D721Med (cell line): ENCODE measurements around the gene TTC12.

ENCODE experiments used
- DNase-seq: peaks from one replicate; pipeline ENCODE4 v3.0.0; 2011; ENCODE audit warnings: low spot score; ENCODE audit not compliant: insufficient read length
- FAIRE-seq: peaks from 2 replicates; lab custom pipeline; 2011; peaks lifted over from hg19 to GRCh38; lab: Jason Lieb, UNC
- TF ChIP-seq, protein P1 (sequence below): IDR thresholded peaks from 2 replicates; pipeline ENCODE4 v1.5.1; 2012; ENCODE audit warnings: mild to moderate bottlenecking, control low read depth; ENCODE audit not compliant: insufficient read depth; ENCODE audit errors: missing control alignments

TTC12 gene

DNA sequence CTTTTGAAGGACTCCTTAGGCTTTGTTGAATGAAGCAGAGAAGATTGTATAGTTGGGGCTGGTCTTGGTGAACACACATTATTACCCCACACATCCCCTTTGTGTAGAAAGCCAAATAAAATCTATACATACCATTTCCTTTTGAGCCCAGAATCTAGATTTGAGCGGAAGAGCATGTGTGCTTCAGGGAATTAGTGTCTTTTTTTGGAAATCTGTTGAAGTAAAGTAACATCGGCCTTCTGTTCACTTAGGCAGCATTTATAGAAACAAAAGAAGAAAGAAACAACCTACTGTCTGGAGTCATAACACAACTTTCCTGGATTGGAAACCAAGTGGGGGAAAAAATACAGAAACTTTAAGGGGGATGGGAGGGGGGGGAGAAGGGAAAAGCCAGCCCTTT lies 37.9 kb upstream of the TTC12 start:
- TF ChIP-seq, protein P1, sequence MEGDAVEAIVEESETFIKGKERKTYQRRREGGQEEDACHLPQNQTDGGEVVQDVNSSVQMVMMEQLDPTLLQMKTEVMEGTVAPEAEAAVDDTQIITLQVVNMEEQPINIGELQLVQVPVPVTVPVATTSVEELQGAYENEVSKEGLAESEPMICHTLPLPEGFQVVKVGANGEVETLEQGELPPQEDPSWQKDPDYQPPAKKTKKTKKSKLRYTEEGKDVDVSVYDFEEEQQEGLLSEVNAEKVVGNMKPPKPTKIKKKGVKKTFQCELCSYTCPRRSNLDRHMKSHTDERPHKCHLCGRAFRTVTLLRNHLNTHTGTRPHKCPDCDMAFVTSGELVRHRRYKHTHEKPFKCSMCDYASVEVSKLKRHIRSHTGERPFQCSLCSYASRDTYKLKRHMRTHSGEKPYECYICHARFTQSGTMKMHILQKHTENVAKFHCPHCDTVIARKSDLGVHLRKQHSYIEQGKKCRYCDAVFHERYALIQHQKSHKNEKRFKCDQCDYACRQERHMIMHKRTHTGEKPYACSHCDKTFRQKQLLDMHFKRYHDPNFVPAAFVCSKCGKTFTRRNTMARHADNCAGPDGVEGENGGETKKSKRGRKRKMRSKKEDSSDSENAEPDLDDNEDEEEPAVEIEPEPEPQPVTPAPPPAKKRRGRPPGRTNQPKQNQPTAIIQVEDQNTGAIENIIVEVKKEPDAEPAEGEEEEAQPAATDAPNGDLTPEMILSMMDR = no peak
- DNase-seq (no peak), FAIRE-seq (no peak)

DNA sequence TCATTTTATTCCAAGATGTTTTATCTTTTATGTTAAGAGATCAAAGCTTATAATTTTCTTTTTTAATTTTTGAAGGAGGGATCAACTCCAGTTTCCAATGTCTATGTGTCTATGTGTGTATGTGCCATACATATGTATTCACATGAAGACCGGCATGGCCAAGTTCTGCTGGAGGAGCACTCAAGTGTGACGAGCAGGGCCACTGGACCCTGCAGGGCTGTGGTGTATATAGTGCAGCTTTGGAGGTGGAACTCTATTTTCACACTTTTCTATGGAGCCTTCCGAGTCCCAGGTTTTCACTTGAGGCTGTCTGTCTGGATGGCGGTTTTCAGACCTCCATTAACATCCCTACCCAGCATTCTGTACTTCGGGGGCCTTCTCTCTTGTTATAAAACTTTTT lies 36.5 kb upstream of the TTC12 start:
- TF ChIP-seq, protein P1 = no peak
- FAIRE-seq (no peak), DNase-seq (no peak)

DNA sequence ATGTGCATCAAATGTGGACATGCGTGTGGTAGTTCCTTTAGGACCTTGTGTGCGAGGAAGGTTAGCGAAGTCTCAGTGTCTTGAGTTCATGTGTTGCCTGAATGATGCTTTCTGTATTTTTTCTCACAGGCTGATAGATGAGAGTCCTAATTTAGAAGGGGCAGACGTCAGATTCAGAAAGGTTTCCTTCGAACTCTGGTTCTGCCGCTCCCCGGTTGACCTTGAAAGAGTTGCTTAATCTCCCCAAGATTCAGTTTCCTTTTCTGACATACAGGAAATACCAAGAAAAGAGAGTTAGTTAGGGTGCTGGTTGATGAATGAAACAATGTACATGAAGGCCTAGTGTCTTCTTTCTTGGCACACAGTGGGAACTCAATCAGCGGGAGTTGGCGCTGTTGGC lies 35.9 kb upstream of the TTC12 start:
- DNase-seq (no peak), FAIRE-seq (no peak)
- TF ChIP-seq, protein P1 = no peak

DNA sequence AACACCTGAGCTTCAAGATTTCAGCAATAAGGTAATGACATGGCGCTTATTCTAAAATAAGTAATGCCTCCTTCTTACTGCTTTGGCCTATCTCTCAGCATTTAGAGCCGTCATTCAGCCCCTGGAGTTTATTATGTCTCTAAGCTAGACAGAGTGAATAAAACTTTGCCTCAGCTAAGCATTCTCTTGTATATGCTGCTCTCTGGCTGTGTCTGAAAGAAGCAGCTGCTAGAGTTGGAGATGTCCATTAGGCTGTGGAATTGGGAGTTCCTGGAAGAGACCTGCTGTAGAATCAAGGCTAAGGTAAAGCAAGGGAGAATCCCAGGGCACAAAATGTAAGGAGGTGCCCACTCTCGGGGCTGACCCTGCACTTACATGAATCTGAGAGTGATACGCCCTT lies 35.5 kb upstream of the TTC12 start:
- no peak for FAIRE-seq
- TF ChIP-seq, protein P1 = no peak

DNA sequence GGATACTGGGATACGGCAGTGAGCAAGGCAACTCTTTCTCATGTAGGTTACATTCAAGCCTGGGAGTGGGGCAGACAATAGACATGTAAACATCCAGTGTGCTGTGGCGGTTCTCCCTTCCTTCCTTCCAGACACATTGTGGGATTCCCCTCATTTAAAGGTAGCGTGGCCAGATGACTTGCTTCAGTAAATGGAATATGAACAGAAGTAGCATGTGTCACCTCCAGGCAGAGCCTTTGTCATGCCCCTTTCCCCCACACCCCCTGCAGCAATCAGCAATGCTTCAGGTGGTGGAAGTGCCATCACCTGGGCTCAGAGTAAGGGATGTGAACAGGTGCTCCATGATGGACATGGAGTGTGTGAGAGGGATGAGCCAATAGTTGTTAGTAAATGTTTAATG lies 34.8 kb upstream of the TTC12 start:
- DNase-seq (no peak), FAIRE-seq (no peak)
- TF ChIP-seq, protein P1 = no peak

More for the DNA sequence above, 35.5 kb upstream of the TTC12 start:
- no peak for DNase-seq

DNA sequence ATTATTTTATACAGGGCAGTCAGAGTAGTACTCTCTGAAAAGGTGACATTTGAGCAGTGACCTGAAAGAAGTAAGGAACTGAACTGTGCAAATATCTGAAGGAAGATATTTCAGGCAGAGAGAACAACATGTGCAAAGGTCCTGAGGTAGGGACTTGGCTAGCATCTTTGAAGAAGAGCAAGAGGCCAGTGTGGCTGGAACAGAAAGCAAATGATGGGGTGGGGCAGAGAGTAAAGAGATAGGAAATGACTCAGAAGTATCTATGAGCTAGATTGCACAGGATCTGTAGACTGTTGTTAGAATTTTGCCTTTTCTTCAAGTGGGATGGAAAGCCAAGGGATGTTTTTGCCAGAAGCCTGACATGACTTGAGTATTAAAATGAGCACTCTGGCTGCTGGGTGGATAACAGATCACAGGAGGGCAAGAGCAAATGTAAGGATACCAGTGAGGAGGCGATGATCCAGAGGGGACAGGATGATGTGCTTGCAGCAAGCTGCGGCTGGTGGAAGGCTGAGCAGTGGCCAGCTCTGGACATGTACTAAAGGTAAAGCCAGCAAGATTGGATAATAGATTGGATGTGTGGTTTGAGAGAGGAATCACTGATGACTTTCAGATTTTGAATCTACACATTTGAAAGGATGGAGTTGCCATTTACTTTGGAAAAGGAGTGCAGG lies 33.2 kb upstream of the TTC12 start:
- no peak for DNase-seq
- FAIRE-seq = no peak
- TF ChIP-seq, protein P1 = no peak

DNA sequence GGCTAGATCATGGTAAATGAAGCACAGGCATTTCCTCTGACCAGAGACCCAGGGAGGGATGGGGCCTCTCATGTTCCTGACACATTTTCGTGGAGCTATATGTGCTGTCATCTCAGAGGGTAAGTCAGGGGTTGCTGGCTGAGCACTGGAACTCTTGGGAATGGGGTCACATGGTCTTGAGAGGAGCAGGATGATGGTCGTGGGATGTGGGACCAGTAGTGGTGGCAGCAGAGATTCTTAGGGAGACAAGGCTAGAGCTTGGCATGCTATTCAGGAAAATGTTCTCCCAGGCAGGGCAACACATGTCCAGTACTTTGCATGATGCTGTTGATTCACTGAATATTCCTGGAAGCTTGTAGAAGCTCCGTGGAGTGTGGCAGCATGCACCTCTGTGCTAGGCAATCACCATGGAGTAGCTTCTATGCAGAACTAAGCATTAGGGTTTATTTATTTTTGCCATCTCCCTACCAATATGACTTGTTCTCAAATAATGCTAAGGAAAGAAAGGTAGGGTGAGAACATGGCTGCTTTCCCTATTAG lies 31.4 kb upstream of the TTC12 start:
- DNase-seq (no peak), FAIRE-seq (no peak)
- TF ChIP-seq, protein P1 = no peak
